PC-9 (cell line): ENCODE measurements around the gene NPY4R2.
"Not testable (repeated sequence)": the region's sequence is repeated elsewhere in the genome, so short reads cannot be mapped to it uniquely, and the experiment has no call there.

Experiments
- EZH2 ChIP-seq: fragments of 200-600 bp; sonication (generic); IDR thresholded peaks from 2 replicates; pipeline ENCODE4 v1.8.0; 2017; ENCODE audit warnings: antibody characterized with exemption, low read depth
- TF ChIP-seq, protein P1 (sequence below): fragments of 200-600 bp; sonication (generic); conservative IDR thresholded peaks from 2 replicates; pipeline ENCODE4 v1.6.1; 2017; ENCODE audit warnings: mixed run types, antibody characterized with exemption, mild to moderate bottlenecking, moderate library complexity

DNA sequence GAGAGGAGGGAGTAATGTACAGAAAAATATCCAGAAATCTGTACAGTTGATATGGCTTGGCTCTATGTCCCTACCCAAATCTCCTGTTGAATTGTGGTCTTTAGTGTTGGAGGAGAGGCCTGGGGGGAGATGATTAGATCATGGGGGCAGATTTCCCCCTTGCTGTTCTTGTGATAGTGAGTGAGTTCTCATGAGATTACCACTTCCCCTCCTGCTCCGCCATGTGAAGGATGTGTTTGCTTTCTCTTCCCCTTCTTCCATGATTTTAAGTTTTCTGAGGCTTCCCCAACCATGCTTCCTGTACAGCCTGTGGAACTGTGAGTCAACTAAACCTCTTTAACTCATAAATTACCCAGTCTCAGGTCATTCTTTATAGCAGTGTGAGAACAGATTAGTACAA is 29.0 kb downstream of the NPY4R2 start:
- TF ChIP-seq, protein P1, sequence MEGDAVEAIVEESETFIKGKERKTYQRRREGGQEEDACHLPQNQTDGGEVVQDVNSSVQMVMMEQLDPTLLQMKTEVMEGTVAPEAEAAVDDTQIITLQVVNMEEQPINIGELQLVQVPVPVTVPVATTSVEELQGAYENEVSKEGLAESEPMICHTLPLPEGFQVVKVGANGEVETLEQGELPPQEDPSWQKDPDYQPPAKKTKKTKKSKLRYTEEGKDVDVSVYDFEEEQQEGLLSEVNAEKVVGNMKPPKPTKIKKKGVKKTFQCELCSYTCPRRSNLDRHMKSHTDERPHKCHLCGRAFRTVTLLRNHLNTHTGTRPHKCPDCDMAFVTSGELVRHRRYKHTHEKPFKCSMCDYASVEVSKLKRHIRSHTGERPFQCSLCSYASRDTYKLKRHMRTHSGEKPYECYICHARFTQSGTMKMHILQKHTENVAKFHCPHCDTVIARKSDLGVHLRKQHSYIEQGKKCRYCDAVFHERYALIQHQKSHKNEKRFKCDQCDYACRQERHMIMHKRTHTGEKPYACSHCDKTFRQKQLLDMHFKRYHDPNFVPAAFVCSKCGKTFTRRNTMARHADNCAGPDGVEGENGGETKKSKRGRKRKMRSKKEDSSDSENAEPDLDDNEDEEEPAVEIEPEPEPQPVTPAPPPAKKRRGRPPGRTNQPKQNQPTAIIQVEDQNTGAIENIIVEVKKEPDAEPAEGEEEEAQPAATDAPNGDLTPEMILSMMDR: not testable (repeated sequence)
- TF ChIP-seq EZH2: not testable (repeated sequence)
